Hematopoietic multipotent progenitor cell treated with erythropoietin and hydrocortisone succinate and interleukin-3 and kit ligand, for 17 days (in vitro differentiated cells): Measurements from ENCODE around the gene SLC2A9.
"Not testable (repeated sequence)": the region's sequence is repeated elsewhere in the genome, so short reads cannot be mapped to it uniquely, and the experiment has no call there.

Experiments
- DNase-seq: peaks from one replicate; pipeline ENCODE4 v3.0.0-alpha.2; 2015; ENCODE audit warnings: low spot score

The SLC2A9 gene

DNA sequence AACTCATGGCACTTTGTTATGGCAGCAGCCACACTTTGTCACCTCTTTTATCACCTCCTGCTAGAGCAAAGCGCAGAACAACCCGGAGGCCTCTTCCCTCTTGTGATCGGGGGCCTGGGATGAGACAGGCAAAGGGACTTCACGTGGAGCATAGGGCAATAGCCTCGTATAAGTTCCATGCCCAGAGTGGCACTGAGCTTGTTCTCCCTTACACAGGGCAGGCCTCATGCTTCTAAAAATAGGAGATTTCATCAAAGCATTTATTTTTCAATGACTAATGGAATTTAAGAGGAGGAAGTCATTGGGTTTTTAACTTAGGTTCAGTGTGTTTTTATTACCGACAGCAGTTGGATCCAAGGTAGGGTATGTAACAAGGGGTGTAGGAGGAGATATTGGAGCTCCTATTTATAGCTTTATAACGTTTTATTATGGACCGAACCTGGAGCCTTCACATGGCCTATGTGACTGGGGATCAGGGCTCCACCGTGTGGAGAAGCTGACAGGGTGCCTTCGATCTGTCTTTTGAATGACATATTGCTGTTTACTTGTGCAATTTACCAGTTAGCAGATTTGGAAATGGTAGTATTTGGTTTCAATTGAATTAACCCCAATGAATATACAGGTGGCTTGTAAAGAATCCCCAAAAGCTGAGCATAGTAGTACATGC is 93.8 kb downstream of the SLC2A9 start:
- no peak for DNase-seq

DNA sequence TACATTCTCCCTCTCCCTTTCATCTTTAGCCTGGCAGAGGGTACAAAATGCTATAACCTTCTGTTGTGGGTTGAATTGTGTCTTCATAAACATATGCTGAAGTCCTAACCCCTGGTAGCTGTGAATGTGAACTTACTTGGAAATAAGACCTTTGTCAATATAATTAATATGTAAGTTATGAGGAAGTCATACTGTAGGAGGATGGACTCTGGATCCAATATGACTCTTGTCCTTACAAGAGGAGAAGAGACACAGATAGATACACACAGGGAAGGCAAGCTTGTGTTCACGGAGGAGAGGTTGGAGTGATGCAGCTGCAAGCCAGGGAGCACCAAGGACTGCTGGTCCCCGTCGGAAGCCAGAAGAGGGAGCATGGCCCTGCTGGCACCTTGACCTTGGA is 94.7 kb downstream of the SLC2A9 start:
- no peak for DNase-seq

DNA sequence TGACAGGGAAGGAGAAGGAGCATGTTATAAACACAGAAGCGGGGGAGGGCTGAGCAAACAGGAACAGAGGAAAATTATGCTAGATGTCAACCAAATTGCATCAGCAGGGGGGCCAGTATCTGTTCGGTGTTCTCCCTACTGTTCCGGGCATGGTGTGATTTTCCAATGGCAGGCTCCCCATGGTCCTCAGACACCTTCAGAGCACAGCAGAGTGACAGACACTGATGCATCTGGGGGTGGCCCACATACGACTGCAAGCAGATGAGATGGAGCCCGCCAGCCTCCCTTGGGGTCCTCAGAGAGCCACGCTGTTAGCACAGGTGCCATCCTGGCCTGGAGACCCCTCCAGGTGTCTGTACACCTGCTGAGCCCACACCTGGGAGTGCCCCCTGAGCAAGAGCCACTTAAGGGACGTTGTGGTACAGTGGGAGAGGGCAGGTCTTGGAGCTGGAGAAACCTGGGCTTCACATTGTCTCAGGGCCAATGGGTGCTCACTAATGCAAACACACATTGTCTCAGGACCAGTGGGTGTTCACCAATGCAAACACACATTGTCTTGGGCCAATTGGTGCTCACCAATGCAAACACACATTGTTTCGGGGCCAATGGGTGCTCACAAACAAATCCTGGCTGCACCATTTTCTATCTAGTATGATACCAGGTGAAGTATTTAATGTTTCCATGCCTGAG is 95.4 kb downstream of the SLC2A9 start:
- DNase-seq: no peak

DNA sequence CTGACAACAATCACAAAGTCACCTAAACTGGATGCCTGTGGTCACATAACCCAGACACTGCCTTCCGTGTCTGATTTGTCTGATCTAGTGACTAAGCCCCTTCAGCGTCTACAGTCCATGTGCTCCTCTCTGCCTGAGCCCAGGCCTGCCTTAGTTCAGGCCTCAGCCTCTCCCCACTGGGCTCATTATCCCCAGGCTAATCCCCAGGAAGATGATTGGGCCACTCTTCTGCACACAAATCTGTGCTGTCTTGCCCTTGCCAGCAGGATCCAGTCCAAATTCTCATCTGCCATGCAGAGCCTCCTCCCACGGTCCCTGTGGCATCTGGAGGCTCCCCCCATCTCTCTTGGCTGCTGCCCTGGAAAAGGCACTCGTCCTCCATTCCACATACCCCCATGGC is 96.5 kb downstream of the SLC2A9 start:
- DNase-seq: no peak

DNA sequence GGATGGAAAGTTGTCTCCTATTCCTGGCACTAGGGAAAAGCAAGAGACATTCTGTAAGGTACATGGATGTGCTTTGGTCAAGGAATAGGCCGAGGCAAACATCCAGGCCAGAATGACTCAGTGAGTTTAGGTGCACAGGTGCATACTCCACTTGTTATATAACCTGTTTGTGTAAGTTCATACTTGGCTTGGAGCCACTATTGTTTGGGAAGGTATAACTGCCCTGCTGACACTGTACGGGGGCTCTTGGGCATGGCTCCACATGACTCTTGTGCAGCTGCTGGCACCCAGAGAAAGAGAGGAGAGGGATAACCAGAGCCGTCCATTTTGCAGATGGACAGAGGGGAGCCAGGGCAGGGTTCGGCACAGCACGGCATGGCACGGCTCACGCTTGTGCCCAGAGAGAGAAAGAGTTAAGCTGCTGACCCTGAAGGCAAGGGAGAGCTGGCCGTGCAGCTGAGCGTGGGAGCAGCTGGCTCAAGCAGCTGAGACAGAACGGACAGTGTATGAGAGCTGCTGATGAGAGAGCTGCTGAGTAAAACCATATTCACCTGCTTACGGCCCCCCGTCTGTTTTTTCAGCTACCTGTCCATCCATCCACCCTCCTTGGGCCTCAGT is 98.0 kb downstream of the SLC2A9 start:
- no peak for DNase-seq

DNA sequence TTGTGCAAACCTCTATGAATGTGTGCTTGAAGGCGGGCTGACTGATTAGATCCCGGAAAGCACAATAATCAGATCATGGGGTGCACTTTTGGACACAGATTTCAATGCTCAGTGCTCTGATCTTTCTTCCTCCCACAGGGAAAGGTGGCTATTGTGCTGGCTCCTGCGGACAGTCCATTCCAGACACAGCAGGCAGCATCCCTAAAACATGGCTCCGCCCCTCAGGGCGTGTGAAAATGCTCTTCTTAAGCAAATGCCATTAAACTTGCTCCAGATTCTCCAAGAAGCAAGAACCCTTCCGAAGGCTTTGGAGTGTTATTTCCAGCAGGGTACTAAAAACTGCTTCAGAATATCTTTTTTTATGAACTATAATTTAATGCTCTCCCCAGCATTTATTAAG is 100.0 kb downstream of the SLC2A9 start:
- DNase-seq: no peak

DNA sequence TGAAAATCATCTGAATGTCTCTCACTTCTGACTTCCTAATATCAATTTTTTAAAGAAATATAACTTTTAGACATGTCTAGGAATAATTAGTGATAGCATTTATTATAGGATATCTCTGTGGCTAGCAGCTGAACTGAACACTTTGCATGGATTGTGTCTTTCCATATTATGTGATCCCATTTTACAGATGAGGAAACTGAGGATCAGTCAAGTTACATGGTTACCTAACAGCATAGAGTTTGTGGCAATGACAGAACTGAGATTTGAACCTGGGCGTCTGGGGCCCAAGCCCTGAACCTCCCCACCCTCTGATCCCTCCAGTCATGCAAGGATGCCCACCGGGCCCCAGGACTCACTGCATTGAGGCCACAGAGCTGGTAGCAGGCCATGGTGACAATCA is 101.3 kb downstream of the SLC2A9 start:
- no peak for DNase-seq

DNA sequence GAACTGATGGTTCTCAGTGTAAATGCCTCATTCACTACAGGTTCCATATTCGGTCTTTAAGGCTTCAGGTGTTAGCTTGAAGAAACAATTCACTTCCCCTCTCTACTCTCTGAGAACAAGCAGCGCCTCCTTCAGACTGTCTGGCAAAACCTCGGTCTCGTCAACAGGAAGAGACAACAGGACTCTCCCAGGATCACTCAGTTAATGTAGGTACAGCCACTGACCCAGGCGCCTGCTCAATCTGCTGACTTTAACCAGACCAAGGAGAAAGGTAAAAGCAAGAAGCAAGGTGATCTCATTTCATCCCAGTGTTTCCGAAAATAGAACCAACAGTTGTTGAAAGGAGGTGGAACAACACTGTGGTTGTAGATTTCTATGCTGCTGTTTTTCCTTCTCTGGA is 102.2 kb downstream of the SLC2A9 start:
- no peak for DNase-seq

DNA sequence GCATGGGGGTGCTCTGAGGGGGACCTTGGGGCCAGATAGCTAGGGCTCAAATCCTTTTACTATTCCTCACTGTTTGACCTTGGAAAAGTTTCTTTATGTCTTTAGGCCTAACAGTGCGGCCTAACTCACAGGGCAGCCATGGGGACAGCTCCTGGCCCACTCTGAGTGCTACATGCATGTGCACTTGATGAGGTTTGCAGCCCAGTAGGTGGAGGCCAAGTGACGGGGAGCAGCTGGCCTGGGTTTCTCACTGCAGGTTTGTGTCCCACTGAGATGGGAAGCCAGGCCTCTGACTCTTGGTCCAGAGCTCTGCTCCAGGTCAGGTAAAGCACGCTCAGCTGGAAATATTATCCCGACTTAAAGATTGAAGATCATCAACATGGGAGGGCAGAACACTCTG is 102.8 kb downstream of the SLC2A9 start:
- no peak for DNase-seq

DNA sequence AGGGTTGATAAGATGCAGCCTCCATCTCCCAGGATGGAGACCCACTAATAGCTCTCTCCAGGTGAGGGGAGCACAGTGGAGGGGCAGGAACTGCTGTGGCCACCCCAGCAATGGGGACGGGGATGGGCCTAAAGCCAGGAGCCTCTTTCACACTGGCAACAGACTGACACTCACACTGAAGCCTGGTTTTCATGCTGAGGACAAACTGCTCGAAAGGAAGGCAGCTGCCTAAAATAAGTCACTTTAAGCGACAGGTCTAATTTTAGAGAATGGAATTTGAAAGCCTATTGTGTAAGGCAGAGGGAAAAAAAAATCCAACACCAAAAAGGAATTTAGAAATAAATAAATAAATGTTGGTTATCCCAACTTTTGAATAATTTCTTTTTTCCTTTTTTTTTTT is 104.4 kb downstream of the SLC2A9 start:
- DNase-seq: no peak

DNA sequence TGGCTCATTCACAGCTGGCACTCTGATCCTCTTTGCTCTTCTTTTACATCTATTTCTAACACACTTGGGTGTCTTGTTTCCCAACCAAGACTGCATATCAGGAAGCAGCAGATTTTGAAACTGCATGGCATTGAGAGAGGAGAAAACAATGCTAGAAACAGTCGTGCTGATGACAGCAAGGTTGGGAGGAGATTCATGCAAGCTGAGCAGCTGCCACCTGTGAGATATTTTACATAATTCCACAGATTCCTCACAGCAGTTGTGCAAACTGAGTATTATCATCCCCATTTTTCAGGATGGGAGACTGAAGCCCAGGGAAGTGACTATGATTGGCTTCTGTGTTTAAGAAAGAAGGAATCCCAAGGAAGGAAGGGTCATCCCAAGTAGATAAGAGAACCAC is 105.0 kb downstream of the SLC2A9 start:
- DNase-seq: no peak

DNA sequence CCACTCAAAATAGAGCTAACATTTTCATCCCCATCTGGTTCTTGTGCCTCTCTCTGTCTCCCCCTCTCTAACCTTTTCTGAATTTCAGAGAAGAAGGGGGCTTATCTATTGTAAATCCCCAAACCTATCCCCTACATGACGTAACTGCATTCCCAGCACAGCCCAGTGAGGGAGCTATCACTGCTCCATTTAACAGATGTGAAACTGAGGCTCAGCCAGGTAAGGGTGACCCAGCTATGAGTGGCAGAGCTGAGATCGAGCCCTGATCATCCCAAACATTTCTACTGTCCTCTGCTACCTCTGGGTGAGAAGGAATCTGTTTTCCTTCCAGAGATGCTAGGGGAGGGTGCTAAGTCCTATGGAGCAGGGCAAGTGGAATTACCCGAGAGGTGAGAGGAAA is 107.5 kb downstream of the SLC2A9 start:
- no peak for DNase-seq

DNA sequence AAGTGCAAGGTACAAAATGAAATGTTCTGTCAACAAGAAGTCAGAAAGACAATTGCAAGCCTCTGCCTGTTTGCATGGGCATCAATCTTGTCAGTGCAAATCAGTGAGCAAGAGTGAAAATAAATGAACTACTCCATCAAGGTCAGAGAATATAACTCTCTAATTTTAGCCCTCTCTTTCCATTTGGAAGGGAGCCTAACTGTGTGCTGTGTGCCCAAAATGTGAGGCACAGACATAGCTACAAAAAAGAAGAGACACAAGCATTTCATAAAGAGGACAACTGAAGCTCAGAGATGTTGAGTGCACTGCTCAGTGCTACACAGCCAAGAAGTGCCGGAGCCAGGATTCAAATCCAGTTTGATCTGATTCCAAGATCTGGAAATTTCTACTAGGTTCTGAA is 114.3 kb downstream of the SLC2A9 start:
- DNase-seq: no peak

DNA sequence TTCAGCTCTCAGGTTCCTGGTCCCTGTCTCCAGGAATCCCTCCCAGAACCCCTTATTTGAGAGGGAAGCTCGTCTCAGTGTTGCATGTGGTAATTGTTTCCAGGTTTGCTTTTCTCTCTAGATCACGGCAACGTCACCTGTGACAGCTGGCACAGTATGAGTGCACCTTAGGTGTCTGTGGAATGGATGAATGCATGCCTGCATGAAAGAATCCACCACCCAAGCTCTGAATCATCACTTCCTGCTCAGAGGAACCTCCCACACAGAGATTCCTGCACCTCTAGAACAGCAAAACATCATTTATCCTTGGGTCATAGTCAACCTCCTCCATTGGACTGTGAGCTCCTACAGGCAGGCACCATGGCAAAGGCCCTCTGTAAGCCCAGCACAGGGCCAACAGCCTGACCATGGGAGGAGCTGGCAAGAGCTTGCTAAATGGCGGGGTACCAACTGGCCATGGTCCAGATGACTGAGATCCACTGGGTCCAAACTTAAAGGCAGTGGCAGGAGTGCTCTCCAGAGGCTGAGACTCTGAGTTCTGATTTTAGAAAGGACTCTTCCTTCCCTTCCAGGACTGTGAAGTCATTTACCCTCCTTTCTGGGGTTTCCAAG is 116.2 kb downstream of the SLC2A9 start:
- DNase-seq: no peak

DNA sequence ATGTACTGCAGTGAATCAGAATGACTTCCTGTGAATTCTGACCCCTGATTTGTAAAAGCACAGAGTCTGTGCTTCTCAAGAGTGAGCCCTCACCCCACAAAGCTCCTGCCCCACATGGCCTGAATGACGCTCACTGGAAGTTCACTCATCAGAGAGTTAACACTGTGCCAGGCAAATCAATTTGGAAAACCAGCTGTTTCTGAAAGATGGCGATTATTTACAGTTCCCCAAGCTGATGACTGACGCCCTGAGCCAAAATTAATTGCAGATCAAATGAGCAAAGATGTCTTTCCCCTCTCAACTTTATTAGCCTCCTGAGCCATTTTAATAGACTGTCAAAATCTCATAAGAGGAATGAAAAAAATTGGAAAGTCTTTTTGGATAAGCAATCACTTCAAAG is 118.0 kb downstream of the SLC2A9 start:
- DNase-seq: no peak

DNA sequence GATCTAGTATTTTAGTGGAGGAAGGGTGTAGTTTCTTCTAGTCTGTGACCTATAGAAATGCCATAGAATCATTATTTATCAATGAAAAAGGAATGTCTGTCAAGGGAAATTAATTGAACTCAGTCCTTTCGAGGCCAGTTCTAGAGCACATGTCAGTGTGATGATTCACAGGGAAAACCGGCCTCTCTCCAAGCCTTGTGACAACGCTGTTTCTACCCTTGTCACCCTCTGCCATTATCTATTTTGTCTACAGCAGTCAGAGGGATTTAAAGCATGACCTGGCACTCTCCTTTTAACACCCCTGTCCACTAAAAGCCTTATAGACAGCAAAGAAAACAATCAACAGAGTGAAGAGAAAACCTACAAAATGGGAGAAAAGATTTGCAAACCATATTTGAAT is 120.0 kb downstream of the SLC2A9 start:
- no peak for DNase-seq

DNA sequence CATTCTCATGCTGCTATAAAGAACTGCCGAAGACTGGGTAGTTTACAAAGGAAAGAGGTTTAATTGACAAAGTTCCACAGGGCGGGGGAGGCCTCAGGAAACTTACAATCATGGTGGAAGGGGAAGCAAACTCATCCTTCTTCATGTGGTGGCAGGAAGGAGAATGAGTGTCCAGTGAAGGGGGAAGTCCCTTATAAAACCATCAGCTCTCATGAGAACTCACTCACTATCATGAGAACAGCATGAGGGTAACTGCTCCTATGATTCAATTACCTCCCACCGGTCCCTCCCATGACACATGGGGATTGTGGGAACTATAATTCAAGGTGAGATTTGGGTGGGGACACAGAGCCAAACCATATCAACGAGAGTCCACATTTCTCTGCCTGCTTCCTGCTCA is 120.7 kb downstream of the SLC2A9 start:
- DNase-seq: not testable (repeated sequence)

DNA sequence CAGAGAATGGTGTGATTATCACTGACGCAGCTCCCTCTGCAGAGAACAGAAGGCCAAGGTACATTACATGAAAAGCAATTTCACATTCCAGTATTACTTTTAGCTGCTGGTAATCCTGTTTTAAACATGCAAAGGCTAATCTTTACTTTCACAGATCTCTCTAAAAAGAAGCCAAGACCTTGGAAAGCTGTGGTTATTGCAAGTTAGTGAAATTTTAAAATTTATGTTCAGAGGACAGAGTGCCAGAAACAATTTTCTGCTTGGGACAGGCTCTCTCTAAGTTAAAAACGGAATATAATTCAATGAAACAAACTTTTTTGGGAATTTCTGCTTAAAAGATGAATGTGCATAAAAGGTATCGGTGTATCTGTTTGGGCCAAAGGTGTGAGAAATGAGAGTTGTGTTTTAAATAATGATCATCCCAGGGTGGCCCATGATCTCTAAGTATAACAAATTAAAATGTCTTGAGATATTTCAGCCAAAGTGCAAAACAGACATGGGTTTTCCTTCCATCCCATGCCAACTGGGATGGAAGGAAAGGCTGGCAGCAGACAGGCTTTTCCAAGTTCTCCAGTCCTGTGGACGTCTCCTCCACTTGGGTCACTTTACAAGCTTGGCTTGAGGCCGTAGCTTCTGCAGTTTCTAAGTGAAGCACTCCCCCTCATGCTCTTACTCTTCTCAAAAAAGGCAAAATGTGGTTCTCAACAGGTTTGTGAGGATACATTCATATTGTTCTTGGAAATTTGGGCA is 121.8 kb downstream of the SLC2A9 start:
- DNase-seq: no peak

DNA sequence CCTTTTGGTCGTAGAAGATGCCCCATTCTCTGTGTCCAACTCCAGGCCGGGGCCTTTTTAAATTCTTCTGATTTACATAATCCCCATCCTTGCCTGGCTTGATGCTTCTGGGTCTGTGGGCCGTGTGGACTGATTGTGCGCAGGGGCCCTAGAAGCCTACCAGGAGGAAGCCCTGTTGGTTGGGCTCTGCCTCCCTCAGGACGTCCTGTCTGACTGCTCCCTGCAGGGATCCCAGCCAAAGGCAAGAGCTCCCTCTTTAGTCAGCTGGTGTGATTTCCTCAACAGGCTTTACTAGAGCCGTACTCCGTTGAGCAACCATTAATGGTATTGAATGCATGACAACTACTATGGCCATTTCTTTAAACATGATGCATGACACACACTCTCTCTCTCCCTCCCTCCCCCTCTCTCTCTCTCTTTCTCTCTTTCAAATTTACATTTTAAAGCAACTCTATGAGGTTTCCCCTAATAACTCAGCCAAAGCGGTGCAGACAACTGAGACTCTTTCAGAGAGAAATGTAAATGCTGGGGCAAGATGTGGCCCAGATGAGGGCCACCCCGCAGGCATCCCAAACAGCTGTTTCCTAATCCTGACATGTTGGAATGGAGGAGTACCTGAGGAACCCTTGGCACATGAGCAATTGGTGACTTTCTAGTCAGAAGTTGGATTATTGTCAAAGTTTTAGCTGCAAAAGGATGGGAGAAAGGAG is 122.5 kb downstream of the SLC2A9 start:
- DNase-seq: no peak

DNA sequence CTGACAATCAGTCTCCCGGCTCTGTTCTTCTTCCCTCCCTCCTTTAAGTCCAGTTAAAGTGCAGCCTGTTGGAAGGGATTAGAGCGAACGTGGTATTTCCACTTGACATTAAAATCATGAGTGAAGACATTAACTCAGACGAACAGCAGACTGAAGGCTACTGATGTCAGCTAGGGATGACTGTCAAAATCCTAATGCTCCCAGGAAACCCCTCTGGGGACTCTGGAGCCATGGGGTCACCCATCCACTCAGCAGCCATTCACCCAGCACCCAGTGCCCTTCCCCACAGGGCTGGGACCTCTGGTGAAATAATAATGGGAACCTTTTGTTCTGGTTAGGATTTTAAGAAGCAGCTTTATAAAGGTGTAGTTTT is 126.0 kb downstream of the SLC2A9 start:
- DNase-seq: no peak

DNA sequence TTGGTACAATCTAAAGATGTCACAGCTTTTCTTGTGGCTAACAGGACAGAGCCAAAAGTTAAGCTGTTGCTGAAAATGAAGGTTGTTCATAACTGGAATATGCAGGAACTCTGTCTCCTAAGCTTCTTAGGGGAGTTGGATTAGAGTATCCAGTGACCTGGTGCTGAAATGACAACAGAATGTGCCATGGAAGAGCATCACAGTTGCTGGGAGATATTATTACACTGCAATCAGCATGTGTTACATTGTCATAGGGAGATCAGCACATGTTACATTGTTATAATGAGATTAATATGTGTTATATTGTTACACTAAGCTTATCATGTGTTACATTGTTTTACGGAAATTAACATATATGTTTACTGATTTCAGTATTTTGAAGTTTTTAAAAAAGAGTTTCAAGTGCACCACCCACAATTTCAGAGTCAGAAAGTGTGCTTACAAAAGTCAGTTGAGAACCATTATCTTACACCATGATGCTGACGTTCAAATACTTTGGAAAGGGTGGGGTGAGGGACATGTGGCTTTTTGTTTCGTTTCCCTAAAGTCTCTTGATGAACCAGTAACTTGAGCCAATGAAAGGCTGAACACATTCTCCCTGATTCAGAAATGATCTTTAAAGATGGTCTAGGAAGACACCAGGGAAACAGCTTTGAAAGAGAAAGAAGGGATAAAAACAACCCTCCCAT is 126.5 kb downstream of the SLC2A9 start:
- no peak for DNase-seq
